ENCODE data around the gene TXNDC9.
"Not testable (repeated sequence)": the region's sequence is repeated elsewhere in the genome, so short reads cannot be mapped to it uniquely, and the experiment has no call there.

DNA sequence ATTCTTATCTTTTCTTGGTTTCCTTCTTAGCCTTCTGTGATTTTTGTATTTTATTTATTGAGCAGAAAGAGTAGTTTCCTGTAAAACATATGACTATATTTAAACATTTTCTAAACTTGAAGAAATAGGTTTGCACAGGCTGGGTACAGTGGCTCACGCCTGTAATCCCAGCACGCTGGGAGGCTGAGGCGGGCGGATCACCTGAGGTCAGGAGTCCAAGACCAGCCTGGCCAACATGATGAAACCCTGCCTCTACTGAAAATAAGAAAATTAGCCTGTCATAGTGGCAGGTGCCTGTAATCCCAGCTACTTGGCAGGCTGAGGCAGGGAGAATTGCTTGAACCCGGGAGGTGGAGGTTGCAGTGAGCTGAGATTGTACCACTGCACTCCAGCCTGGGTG, 32.7 kb upstream of the TXNDC9 start:
- TF ChIP-seq, protein P1, sequence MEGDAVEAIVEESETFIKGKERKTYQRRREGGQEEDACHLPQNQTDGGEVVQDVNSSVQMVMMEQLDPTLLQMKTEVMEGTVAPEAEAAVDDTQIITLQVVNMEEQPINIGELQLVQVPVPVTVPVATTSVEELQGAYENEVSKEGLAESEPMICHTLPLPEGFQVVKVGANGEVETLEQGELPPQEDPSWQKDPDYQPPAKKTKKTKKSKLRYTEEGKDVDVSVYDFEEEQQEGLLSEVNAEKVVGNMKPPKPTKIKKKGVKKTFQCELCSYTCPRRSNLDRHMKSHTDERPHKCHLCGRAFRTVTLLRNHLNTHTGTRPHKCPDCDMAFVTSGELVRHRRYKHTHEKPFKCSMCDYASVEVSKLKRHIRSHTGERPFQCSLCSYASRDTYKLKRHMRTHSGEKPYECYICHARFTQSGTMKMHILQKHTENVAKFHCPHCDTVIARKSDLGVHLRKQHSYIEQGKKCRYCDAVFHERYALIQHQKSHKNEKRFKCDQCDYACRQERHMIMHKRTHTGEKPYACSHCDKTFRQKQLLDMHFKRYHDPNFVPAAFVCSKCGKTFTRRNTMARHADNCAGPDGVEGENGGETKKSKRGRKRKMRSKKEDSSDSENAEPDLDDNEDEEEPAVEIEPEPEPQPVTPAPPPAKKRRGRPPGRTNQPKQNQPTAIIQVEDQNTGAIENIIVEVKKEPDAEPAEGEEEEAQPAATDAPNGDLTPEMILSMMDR (IDR thresholded peaks at IDR 0.05), result not testable (repeated sequence)
- TF ChIP-seq POLR2A (IDR thresholded peaks at IDR 0.05), result not testable (repeated sequence)
